ENCODE measurements around the gene KLHL1.

- TF ChIP-seq POLR2A (IDR thresholded peaks at IDR 0.05): no peak
- no peak for TF ChIP-seq CTCF (IDR thresholded peaks at IDR 0.05)
Observed at GRCh38 chr13:70080012-70080411, 28.2 kb downstream of the KLHL1 start.
